Ishikawa (cell line): Measurements from ENCODE around the gene AKIRIN1.
A peak's percentile ranks its signal among the peaks of the same experiment; 100 is the strongest.

ENCODE experiments used
- CEBPB ChIP-seq: IDR thresholded peaks from 2 replicates; pipeline ENCODE4 v1.6.1; 2012
- CREB1 ChIP-seq: IDR thresholded peaks from 2 replicates; pipeline ENCODE4 v1.6.1; 2012; ENCODE audit warnings: low read depth
- EGR1 ChIP-seq: IDR thresholded peaks from 2 replicates; pipeline ENCODE4 v1.6.1; 2012
- EP300 ChIP-seq: IDR thresholded peaks from 2 replicates; pipeline ENCODE4 v1.6.1; 2012; ENCODE audit warnings: borderline replicate concordance
- FOXM1 ChIP-seq: IDR thresholded peaks from 2 replicates; pipeline ENCODE4 v1.6.1; 2012; ENCODE audit warnings: low read depth, borderline replicate concordance
- MAX ChIP-seq: IDR thresholded peaks from 2 replicates; pipeline ENCODE4 v1.6.1; 2012
- NFIC ChIP-seq: IDR thresholded peaks from 2 replicates; pipeline ENCODE4 v1.6.1; 2012
- RAD21 ChIP-seq: IDR thresholded peaks from 2 replicates; pipeline ENCODE4 v1.6.1; 2012; ENCODE audit warnings: low read depth
- REST ChIP-seq: IDR thresholded peaks from 2 replicates; pipeline ENCODE4 v1.6.1; 2012; ENCODE audit warnings: low read depth, mild to moderate bottlenecking
- TAF1 ChIP-seq: IDR thresholded peaks from 2 replicates; pipeline ENCODE4 v1.6.1; 2012; ENCODE audit warnings: low read depth, mild to moderate bottlenecking
- TCF12 ChIP-seq: IDR thresholded peaks from 2 replicates; pipeline ENCODE4 v1.6.1; 2012; ENCODE audit warnings: low read depth
- TEAD4 ChIP-seq: IDR thresholded peaks from 2 replicates; pipeline ENCODE4 v1.6.1; 2012
- USF1 ChIP-seq: IDR thresholded peaks from 2 replicates; pipeline ENCODE4 v1.6.1; 2012
- YY1 ChIP-seq: IDR thresholded peaks from 2 replicates; pipeline ENCODE4 v1.6.1; 2012; ENCODE audit warnings: low read depth
- ZBTB7A ChIP-seq: IDR thresholded peaks from 2 replicates; pipeline ENCODE4 v1.6.1; 2012; ENCODE audit warnings: low read depth

AKIRIN1 gene

DNA sequence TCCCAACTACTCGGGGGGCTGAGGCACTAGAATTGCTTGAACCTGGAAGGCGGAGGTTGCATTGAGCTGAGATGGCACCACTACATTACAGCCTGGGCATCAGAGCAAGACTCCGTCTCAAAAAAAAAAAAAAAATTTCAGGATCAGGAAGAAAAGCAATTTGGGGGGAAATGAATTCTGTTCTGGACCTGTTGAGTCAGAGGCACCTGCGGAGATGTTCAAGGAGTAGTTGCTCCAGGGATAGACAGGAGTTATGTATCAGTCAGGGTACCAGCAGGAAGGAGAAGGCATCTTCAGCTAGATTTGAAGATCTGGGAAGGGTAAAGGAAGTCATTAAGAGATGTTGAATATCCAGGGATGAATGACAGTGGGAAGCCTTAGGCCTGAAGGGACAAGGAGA is 46.5 kb upstream of the AKIRIN1 start:
- TF ChIP-seq TCF12 (no peak), YY1 (no peak), ZBTB7A (no peak), NFIC (no peak), EGR1 (no peak), FOXM1 (no peak), REST (no peak), CREB1 (no peak), EP300 (no peak), MAX (no peak), USF1 (no peak), CEBPB (no peak), RAD21 (no peak), TEAD4 (no peak), TAF1 (no peak)

GRCh38 chr1:38950553-38950952 is 40.5 kb upstream of the AKIRIN1 start:
- TF ChIP-seq NFIC: no peak

GRCh38 chr1:38953433-38953860 is 37.6 kb upstream of the AKIRIN1 start:
- no peak for TF ChIP-seq FOXM1
- no peak for TF ChIP-seq NFIC
- no peak for TF ChIP-seq TEAD4
- TF ChIP-seq MAX: no peak
- no peak for TF ChIP-seq REST
- no peak for TF ChIP-seq CEBPB
- TF ChIP-seq YY1: no peak
- TF ChIP-seq TCF12: no peak
- TF ChIP-seq EGR1: no peak
- TF ChIP-seq TAF1: no peak
- no peak for TF ChIP-seq USF1
- no peak for TF ChIP-seq CREB1
- TF ChIP-seq EP300: no peak
- TF ChIP-seq ZBTB7A: no peak
- no peak for TF ChIP-seq RAD21

DNA sequence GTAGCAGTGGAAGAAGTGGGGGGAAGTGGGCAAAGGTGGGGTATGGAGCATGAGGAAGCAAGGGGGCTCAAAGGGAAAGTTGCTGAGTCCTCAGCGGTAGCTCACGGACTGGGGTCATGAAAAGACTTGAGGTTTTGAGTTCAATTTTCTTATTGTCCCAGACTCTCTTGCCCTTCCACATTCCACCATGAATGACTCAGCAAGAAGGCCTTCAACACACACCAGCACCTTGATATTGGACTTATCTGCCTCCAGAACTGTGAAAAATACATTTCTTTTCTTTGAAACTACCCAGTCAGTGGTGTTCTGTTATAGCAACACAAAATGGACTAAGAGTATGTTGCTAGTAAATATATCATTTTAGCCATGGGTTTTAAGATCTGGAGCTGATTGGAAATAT is 32.1 kb upstream of the AKIRIN1 start:
- TF ChIP-seq TEAD4: peak; percentile 87
- TF ChIP-seq FOXM1: no peak
- TF ChIP-seq EGR1: no peak

DNA sequence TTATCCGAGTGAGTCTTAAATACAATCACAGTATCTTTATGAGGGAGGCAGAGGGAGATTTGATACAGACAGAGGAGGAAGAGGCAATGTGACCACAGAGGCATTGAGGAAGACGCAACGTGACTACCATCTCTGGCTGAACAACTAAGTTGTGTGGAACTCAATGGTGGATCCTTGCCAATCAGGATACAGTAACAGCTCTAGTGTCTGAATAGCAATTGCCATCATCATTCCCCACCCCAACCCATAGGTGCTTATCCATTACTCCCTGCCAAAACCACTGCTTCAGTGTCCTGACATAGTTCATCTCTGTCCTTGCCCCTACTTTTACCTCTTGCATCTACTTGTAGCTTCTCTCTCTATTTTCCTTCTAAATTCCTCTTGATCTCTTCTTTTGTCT is 29.0 kb upstream of the AKIRIN1 start:
- TF ChIP-seq TEAD4: no peak
- TF ChIP-seq CREB1: no peak
- no peak for TF ChIP-seq USF1
- no peak for TF ChIP-seq REST
- TF ChIP-seq MAX: no peak
- TF ChIP-seq RAD21: no peak
- no peak for TF ChIP-seq ZBTB7A
- TF ChIP-seq FOXM1: no peak
- TF ChIP-seq CEBPB: no peak
- no peak for TF ChIP-seq TCF12
- TF ChIP-seq TAF1: no peak
- TF ChIP-seq NFIC: no peak
- TF ChIP-seq YY1: no peak
- no peak for TF ChIP-seq EP300
- TF ChIP-seq EGR1: no peak
